ENCODE measurements around the gene INSYN1.
"Not testable (repeated sequence)": the region's sequence is repeated elsewhere in the genome, so short reads cannot be mapped to it uniquely, and the experiment has no call there.

INSYN1 gene

DNA sequence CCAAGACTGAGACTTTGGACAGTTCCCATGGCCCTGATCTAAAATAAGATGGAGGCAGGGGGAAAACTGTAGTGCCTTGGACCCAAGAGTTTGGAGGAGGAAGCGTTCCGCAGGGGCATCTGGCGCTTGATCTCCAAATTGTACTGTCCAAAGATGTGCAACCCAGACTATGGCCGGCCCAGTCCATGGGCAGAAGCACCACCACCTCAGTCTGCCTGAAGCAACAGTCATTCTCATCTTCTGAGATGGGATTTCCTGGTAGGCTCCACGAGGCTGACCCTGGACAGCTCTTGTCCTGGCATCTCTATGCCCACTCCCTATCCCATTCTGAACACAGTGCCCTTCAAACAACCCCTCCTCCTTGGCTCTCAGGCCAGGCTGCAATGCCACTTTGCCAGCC lies 3.6 kb downstream of the INSYN1 start:
- DNase-seq (ENCODE audit: low read depth): no peak

DNA sequence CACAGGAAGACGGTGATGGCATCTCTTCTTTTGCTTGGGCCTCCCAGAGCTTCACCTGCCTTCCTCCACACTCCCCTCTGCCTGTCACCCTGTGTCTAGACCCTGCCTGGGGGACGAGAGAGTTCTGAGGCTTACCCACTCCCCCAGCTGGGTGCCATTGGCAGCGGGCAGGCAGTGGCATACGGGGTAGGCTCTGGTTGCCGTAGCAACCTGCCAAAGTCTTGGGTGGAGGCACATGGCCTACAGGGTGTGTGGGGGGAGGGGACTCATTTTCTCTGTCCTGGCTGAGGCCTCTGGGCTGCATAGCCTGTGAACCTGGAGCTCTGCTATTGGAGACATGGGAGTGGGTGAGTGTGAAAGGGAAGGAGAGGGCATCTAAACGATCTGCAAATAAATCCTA lies 4.4 kb downstream of the INSYN1 start:
- DNase-seq (ENCODE audit: low read depth): no peak

DNA sequence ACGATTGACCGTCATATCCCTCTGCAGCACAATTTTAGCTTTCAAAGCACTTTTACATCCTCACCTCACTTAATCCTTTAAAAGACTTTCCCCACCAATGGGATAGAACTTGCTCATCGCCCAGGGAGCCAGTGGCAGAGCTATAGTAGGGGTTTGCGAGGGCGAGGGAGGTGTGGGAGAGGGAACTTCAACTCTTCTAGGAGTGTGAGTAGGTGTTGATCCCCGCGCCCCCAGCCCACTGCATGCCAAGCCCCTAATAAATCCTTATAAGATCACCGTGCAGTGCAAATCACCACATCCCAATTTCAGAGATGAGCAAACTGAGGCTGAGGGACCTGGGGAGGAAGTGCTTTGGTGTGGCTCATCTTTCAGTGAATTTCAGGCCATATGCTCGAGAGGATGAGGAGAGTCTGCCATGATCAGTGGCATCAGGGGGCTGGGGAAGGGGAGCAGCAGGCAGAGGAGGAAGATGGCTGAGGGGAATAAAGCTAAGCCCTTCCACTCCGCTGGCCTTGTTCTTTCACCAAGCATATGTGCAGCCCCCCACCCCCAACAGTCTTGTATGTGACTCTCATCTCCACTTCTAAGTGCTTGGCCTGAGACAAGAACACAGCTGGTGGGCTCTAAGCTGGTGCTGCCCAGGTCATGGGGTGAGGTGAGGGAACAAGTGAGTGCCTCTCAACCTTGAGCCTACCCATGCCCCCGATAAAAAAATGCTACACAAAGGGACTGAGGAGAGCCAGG lies 5.1 kb downstream of the INSYN1 start:
- DNase-seq (ENCODE audit: low read depth): no peak

DNA sequence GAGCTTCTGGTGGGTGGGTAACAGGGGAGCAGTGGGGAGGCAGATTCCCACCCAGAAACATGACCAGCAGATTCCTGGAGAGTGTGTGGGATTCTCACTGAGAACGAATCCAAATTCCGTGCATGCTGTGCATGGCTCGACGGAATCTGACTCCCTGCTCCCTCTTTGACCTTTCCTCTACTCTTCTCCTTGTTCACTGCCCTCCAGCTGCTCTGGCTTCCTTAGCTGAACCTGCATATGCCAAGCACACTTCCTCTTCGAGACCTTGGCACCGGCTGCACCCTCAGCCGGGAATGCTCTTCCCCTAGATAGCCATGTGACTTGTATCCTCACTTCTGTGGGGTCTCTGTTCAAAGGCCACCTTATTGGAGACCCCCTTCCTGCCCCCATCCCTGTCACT lies 6.3 kb downstream of the INSYN1 start:
- no peak for DNase-seq (ENCODE audit: low read depth)

DNA sequence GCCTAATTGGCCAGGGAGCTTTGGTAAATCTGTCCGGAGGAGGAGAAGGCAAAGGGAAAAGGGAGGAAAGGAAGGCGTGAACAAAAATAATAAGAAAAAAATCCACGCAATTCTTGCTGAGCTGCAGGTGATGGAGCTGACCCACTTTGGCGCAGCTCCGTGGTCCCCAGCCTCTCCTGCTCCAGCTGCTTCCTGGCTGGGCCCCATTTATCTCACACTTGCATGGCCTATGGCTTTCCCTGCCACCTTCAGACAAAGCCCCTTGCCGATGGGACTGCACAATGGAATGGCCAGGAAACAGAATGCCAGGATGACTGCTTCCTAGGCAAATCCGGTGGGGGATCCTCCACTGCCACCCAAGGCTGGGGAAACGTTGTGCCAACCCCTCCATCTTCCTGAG lies 6.9 kb downstream of the INSYN1 start:
- DNase-seq (ENCODE audit: low read depth): no peak

DNA sequence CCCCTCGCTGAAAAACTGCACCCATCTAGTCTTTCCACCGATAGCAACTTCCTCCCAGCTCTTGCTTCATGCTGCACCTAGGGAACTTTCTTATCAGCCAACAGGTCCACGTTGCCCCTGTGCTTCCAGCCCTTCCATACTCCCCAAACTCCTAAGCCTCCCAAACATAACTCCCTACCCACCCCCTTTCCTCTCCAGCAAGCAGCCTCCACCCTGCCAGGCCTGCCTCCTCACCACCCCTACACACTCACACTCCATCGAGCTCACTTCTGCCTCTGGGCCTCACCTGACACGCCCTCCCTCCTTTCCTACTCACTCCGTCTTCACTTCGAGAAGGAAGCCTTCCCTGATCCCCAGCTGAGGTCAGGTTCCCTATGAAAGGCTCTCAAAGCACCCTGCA lies 8.1 kb downstream of the INSYN1 start:
- no peak for DNase-seq (ENCODE audit: low read depth)

DNA sequence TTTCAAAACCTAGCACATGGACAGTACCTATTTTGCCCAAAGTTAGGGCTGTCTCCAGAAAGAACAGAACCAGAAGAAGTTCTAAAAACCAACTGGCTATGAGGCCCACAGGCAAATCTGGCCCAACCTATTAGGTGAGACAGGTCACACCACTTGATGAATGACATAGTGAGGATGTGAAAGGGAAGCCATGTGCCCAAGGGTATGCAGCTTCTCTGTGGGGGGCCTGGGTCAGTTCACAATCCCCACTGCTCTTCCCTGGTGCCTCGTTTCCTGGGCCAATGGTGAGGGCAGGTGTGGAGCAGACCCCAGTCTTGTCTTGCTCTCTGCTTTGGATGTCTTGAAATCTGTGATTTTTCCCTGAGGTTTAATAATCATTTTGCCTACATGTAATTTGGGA lies 8.9 kb downstream of the INSYN1 start:
- no peak for DNase-seq (ENCODE audit: low read depth)

DNA sequence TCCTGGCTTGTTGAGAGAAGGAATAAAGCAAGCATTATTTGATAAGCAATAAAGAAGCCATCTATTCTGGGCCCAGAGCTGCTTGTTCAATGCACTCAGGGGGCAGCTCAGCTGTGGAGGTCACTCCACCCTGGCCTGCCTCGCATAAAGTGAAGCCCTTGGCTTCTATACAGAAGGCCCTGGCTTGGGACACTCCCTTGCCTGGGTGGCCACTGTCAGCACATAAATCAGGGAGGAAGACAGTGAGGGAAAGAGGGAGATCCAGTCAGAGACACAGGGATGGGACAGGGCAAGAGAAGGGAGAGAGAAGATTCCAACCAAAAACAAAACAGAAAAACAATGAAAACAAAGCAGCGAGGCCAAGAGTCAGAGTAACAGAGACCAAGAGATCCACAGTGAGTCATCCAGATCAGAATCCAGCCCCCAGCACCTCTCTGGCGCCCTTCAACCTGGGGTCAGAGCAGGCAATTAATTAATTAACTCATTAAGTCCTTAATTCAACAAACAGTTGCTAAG lies 11.8 kb downstream of the INSYN1 start:
- no peak for DNase-seq (ENCODE audit: low read depth)

DNA sequence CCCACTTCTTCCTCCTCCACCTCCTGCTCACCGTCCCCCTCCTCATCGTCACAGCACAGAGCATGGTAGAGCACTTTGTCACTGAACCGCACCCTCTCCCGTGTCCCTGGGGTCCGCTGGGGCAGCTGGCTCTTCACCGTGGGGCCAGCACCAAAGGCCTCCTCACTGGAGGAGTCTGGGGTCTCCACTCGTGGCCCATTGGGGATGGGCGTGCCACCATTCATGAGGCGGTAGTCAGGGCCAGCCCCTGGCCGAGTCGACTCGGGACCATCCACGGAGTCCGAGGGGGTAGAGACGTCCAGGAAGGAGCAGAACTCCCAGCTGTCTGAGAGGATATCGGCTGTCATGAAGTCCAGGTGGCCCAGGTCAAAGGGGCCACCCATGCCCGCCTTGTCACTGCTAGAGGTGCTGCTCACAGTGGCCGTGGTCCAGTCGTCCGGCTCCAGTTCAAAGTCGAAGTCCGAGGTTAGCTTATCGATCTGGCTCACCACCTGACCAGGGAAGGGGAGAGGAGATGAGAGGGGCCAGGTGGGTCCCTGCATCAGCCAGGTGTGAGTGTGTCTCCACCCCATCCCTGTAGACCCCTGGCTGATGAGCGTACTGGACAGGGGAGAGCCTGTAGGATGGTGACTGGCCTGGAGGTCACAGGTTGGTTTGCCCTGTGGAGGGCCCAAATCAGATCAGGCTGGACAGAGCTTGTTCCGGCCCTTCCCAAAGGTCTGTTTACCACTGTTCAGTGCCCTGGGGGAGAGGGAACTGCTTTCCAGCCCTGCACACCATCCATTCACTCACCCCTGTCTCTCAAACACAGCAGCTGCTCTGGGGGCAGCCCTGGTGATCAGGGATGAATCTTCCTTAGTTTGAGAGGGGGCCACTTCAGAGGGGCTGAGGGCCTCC lies 12.8 kb downstream of the INSYN1 start:
- no peak for DNase-seq (ENCODE audit: low read depth)

DNA sequence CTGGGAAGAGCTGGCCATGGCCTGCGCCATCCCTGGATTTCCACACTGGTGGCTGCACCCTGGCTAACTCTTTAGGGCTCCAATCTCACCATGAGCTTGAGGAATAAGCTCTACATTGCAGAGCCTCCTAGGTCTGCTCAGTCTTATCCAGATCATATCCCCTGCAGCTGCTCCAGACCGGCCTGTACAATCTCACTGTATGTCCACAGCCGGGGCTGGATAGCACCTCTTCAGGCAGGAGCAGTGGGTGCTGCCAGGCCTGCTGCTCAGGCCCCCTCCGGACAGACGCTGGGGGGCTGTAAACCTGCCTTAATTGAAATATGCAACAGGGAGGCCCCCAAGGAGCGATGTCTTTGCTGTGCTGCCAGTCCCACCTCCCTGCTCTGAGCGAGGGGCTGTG lies 15.6 kb downstream of the INSYN1 start:
- no peak for DNase-seq (ENCODE audit: low read depth)

DNA sequence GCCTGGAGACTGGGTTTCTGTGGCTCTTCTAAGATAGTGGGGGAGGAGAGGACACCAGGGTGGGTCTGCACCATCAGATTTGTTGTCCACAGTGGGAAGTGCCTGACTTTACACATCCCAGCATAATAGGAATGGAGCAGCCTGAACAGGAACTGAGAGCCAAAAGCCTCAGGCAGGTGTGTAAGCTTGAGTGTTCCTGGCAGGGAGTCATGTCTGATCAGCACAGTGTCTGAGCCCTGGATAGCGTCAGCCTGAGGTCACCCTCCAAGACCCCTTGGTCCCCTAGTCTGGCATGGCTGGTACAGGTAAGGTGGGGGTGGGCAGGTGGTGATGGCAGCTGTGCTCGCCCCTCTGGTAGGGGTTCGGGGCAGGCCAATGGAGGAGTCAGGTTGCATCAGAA lies 20.2 kb downstream of the INSYN1 start:
- no peak for DNase-seq (ENCODE audit: low read depth)

DNA sequence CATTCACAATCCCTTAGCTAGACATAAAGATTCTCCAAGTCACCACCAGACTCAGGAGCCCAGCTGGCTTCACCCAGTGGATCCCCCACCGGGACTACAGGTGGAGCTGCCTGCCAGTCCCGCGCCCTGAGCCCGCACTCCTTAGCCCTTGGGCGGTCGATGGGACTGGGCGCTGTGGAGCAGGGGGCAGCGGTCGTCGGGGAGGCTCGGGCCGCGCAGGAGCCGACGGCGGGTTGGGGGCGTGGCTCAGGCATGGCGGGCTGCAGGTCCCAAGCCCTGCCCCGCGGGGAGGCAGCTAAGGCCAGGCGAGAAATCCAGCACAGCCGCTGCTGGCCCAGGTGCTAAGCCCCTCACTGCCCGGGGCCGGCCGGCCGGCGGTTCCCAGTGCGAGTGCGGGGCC lies 21.1 kb downstream of the INSYN1 start:
- DNase-seq (ENCODE audit: low read depth): not testable (repeated sequence)

DNA sequence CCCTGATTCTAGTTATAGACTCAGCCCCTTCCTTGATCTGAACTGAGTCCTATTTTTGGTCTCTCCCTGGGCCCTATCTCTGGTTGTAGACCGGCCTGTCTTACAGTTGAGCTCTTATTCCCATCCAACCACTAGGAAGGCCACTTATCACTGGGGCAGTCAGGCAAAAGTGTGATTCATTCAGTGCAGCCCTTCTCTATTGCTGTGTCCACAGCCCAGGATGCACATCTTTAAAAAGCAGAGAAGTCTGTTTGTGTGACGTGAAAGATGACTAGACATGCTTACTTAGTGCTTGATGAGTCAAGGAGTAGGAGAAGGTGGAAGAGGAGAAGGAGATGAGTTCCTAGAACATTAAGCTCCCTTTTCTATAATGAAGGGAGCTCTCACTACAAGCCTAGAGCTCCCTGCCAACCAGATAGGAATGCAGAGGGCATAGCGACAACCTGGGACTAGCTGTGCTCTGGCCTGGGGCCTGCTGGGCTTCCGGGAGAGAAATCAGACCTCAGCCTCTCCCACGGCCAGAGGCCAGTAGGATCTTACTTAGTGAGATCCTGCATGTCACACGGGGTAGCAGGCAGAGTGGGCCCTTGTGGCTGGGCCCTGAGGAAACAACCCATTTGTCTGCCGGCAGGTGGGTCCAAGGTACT lies 25.7 kb downstream of the INSYN1 start:
- peak; percentile 32 for DNase-seq (ENCODE audit: low read depth)

DNA sequence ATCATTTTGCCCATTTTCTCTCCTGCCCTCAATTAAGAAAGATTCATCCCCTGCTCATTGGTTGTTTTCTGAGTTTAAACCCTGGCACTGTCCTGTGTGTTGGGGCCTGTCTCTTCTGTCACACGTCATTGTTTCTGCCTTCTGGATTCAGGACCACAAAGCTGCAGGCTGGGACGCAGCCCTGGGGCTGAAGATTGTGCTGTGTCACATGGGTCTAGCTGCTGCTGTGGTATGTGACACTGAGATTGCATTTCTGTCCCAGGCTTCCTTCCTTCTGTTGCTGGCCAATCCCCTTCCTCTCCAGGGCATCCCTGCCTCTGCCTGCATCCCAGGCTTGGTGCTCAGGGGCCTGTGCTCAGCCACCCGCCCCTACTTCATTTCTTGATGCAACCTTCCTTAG lies 28.9 kb downstream of the INSYN1 start:
- no peak for DNase-seq (ENCODE audit: low read depth)

DNA sequence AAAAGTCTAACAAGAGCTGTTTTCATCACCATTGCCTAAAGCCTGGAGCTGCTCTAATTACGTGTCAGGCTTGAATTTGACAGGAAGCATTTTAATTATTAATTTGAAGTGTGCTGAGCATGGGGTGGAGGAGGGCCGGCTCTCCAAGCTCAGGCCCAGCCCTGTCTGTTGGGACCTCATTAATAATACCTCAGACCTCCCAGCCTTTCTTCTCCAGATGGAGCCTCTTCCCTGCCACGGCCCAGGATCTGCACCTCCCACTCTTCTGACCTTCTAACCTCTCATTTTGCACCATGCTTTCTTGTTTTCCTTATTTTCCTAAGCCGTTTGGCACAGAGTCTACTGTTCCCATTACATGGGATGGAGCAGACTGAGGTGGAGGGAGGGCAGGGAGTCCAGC lies 30.0 kb downstream of the INSYN1 start:
- no peak for DNase-seq (ENCODE audit: low read depth)

DNA sequence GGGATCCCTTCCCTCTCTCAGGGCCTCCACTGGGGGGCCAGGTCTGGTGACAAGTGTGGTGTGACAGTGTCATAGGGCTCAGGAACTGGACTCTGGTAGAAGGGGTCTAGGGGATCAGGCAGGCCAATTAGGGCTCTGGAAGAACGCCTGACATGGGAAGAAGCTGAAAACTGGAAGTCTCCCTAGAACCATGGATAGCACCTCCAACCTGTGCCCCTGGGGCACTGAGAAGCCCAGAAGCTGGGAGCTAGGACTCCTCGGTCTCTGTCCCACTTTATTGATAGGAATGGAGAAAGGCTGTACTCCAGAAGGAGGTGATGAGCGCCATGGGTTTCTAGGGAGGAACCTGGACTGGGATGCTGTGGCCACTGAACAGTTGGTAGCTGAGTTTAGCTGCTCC lies 30.7 kb downstream of the INSYN1 start:
- DNase-seq (ENCODE audit: low read depth): no peak

DNA sequence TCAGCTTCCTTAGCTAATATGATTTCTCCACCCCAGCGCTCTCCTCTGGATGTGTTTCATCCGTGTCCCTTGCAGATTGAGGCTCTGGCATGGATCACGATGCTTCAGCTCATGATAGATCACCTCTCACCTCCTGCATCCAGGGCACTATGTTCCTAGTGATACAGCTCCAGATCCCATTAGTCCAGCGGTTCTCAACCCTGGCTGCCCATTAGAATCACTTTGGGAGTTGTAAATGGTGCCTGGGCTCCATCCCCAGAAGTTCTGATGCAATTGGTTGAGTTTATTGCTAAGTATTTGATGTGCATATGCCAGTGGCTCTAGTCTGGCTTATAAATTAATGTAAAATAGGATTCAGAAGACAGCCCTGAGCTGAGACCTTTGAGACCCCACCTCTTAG lies 34.5 kb downstream of the INSYN1 start:
- no peak for DNase-seq (ENCODE audit: low read depth)

DNA sequence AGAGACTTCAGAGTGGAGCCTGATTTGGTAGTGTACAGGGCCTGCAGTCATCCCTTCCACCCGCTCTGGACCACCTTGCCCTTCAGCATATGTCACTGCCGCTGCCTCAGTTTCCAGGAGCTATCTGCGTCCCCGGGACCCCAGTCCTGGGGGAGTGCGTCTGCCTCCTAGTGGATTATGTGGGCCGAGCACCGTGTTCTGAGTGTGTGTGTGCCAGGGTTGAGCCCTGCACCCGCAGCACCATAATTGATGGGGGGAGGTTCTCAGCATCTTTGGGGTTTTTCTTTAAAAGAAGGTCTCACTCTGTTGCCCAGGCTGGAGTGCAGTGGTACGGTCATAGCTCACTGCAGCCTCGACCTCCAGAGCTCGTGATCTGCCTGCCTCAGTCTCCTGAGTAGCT lies 35.3 kb downstream of the INSYN1 start:
- DNase-seq (ENCODE audit: low read depth): no peak

DNA sequence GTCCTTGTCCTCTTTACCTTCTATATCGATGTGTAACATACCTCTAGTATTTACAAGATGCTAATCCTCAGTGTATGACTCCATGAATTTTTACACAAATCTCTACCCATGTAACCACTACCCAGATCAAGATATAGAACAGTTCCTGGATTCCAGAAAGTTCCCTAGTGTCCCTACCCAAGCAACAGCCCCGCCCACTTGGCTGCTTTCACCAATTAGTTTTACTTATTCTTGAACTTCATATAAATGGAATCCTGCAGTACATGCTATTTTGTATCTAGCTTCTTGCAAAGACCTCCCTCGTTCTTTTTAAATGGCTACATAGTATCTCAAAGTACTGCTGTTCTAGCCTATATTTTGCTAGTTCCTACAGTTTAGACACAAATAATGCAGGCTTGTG lies 35.9 kb downstream of the INSYN1 start:
- DNase-seq (ENCODE audit: low read depth): no peak

DNA sequence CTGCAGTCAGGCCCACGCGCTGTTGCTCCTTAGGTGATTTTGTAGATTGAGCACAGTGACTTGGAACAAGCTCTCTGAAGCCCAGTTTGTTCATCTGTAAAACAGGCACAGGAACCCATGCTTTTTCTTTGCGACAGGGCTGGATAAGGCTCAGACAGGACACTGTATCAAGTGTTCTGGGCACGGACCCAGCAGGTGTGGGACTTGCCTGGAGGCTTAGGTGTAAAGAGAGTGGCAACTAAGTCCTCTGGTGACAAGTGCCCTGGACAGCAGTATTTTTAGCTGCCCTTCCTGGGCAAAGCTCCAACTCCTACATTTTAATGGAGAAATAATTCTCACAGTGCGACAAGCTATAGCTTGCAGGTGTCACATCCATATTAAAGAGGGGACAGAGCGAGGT lies 36.7 kb downstream of the INSYN1 start:
- no peak for DNase-seq (ENCODE audit: low read depth)

DNA sequence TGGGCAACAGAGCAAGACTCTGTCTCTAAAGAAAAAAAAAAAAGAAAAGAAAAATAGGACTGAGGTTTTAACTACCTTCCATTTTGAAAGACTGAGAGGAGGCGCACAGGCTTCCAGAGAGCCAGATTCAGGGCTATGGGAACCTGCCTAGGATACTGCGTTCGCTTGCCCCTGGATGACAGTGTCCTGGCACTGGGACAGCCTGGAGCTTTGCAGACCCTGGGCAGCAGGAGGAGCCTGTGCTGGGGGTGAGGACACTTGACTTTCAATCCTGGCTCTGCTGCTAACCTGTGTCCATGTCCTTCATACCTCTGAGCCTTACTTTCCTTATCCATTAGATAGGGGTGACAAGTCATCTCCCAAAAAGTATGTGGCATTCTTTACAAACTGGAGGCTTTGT lies 37.7 kb downstream of the INSYN1 start:
- no peak for DNase-seq (ENCODE audit: low read depth)

DNA sequence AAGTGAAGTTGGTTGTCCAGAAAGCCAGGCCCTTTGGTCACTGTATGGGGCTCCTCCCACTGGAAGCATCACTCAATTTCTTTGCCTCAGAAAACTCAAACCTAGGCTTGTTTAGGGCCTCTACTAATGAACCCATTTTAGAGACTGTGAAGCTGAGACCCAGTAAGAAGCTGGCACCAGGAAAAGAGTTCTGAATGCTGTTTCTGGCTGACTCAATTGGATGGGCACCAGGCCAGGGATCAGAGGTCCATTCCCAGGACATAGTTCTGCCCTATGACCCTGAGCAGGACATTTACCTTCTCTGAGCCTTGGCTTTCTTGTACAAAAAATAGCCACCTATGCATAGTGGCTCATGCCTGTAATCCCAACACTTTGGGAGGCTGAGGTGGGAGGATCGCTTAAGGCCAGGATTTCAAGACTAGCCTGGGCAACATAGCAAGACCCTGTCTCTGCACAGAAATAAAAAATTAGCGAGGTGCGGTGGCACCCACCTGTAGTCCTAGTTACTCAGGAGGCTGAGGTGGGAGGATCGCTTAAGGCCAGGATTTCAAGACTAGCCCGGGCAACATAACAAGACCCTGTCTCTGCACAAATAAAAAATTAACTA lies 38.4 kb downstream of the INSYN1 start:
- DNase-seq (ENCODE audit: low read depth): no peak

Data from stromal cell of bone marrow (primary cell).